SK-N-SH treated with all-trans-retinoic acid at 6 μM for 48 hours (cell line): Measurements from ENCODE around the gene KIF18A.

Source experiments
- CREB5 ChIP-seq: fragments of 250-450 bp; sonication (Bioruptor Pico); IDR thresholded peaks from 2 replicates; pipeline ENCODE4 v1.5.1; 2020; ENCODE audit warnings: low read depth, mild to moderate bottlenecking, moderate library complexity
- ESRRG ChIP-seq: fragments of 250-450 bp; sonication (Bioruptor Pico); IDR thresholded peaks from 2 replicates; pipeline ENCODE4 v1.6.1; 2021; ENCODE audit warnings: mild to moderate bottlenecking
- ZFP3 ChIP-seq: fragments of 250-450 bp; sonication (Bioruptor Pico); IDR thresholded peaks from 2 replicates; pipeline ENCODE4 v1.5.0; 2020; ENCODE audit warnings: mild to moderate bottlenecking, moderate library complexity
- ZNF8 ChIP-seq: fragments of 450-650 bp; formaldehyde crosslinking; IDR thresholded peaks from 2 replicates; pipeline ENCODE4 v1.5.0; 2020; ENCODE audit warnings: mild to moderate bottlenecking, moderate library complexity

- no peak for TF ChIP-seq CREB5 (CRISPR knock-in tag)
- TF ChIP-seq ZNF8 (CRISPR knock-in tag): no peak
- no peak for TF ChIP-seq ZFP3
- no peak for TF ChIP-seq ESRRG (CRISPR knock-in tag)
Observed at GRCh38 chr11:27971171-27971570, 136.8 kb downstream of the KIF18A start.
